Activated CD4-positive, alpha-beta T cell treated with anti-CD3 and anti-CD28 coated beads for 24 hours (primary cell): Measurements from ENCODE around the gene CLASP1.
"Not testable (repeated sequence)": the region's sequence is repeated elsewhere in the genome, so short reads cannot be mapped to it uniquely, and the experiment has no call there.

ENCODE experiments used
- DNase-seq, 2 donors: peaks; one replicate each; pipeline ENCODE4 v3.0.0-alpha.2; 2020; ENCODE audit warnings: low read depth in 2 of 2

The CLASP1 gene

DNA sequence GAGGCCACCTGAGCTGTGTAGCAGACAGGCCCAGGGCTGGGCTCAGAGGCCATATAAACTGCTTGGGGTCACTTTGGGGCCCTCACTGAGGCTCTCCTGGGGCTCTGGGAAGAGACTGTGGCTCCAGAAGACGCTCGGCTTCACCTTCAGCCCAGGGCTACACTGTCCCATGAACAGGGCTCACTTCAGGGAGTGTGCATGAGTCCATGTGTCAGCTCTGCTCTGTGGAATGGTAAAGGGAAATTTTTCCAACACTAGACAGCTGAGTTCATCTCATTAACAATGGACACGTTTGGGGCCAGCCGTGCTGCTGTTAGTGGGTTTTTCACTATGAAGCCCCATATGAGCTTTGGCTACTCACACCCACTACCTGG is 298.9 kb downstream of the CLASP1 start:
- no peak for DNase-seq

DNA sequence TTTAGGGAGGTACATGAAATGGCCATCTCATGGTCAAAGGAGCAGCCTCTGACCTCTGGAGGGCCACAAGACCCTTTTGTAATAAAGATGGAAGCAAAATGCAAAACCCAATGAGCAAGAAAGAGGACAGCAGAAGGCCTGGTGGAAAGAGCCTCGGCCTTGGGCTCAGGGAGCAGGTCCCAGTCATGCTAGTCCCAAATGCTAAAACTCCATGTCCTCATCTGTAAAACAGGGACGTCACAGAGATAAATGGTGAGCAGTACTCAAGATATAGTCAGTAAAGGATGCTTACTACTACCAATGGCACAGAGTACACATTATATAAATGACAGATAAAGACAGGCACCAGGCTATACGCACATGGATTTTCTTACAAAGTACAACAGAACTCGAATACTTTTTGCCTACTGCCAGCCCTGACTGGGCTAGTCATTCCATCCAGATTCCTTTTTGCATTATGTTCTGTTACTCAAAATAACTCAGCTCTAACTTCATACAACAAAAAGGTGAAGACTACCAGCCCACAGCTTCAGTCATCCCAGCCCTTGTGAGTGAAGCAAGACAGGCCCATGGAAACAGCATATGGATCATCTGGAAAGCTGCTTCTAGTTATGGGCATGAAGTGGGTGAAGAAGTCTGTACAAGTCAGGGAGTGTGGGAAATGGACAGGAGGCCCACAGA is 299.4 kb downstream of the CLASP1 start:
- DNase-seq = no peak

DNA sequence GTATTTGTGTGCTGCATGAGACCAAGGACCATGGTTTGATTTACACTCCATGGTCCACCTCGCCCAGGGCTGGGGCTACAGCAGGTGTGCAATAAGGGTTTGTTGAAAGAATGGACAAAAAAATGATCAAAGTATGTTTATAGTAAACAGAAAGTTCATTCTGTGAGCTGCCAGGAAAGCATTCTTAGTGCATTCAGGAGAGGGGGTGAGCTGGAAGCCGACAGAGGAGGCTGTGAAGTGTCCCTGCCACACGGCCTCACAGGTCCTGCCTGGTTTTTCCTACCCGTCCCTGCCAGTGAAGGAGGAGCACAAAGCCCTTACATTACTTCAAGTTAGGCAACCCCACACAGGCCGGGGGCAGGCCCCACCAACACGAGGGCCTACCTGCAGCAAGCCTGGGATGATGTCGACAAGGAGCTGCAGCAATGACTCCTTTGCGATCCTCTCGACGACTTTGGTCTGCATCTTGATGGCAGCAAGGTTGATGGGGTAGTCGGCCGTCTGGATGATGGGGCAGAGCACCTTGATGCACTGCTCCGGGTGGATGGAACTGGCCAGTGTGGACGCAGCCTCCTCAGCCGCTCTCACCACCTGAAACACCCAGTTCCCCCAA is 301.0 kb downstream of the CLASP1 start:
- DNase-seq = no peak

DNA sequence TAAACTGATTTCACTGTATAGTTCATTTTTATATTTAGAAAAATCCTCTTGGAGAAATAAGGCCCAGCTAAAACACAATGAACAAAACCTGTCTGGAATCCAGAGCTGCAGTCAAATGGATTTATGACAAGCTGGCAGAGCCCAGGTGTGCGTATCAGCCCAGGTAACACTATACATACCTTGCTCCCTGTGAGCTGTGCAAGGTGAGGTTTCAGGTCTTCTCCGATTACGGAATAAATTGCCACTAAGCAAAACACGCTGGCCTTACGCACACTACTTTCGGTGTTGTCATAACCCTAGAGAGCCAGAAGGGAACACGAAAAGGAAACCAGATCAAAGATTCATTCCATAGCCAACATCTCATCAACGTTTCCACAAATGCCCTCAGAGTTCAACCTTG is 302.4 kb downstream of the CLASP1 start:
- no peak for DNase-seq

DNA sequence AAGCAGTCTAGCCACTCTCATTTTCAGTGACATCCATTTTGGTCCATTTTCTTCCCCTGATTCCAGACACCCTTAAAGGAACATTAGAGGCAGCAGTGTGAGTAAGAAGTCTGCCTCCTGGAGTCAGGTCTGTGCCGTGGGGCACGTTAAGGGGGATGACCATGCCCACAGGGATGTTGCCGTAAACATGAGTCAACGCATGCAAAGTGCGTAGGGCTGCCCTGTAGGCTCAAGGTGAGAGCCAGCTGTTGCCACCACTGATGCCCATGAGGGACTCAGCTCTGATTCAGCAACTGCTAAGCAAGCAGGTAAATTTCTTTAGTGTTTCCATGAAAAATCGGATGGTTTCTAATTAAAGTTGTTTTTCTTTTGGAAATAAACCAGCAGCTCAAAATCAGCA is 302.9 kb downstream of the CLASP1 start:
- no peak for DNase-seq

DNA sequence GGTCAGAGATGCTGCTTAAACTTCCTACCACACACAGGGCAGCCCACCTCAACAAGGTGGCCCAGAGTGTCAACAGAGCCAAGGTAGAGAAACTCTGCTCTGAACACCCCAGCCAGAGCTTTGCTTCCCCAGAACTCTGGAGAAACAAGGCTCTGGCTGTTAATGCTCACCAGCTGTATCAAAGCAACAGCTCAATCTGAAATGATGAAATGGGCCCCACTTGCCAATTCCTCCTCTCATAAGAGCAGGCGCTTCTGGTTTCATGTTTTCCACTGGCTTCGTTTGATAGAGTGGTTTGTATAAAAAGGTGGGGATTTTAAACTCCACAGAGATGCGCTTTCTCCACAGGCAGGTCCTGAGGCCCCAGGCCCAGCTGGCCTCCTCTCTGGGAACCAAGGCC is 303.4 kb downstream of the CLASP1 start:
- DNase-seq = no peak

DNA sequence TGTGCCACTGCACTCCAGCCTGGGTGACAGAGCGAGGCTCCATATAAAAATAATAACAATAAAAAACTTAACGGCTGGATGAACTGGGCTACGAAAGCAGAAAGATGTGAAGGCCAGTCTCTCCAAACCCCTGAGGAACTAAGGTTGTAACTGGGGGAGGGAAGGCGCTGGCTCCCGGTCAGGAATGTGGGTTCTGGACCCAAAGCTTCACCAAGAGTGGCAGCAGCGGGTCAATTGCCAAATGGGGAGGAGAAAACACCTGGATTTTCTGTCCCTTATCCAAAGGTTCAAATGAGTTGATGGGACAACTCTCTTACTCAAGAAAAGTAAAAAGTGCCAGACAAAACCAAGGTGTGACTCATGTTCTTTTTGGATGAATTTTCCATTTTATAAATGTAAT is 304.2 kb downstream of the CLASP1 start:
- no peak for DNase-seq

DNA sequence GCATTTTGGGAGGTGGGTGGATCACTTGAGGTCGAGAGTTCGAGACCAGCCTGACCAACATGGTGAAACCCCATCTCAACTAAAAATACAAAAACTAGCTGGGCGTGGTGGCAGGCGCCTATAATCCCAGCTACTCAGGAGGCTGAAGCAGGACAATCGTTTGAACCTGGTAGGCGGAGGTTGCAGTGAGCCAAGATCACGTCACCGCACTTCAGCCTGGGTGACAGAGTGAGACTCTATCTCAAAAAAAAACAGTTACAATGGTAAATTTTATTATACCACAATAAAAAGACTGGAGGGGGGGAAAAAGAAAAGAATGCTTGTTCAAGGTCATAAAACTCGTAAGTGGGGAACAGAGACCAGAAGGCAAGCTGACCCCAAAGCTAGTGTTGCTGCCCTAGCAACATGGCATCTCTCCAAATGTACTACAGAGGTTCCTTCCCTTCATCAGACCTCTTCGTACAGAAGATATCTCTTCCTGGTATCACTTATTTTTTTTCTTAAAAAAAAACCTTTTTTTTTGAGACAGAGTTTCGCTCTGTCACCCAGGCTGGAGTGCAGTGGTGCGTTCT is 305.3 kb downstream of the CLASP1 start:
- DNase-seq = not testable (repeated sequence)

DNA sequence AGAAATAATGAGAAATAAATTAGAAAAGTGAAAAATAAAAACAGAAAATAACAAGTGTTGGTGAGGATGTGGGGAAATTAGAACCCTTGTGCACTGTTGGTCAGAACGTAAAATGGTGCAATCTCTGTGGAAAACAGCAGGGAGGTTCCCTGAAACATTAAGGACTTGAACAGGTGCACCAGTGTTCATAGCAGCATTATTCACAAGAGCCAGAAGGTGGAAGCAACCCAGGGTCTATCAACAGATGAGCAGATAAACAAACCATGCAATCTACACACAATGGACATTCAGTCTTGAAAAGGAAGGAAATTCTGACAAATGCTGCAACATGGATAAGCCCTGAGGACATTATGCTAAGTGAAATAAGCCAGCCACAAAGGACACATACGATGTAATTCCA is 306.1 kb downstream of the CLASP1 start:
- no peak for DNase-seq

DNA sequence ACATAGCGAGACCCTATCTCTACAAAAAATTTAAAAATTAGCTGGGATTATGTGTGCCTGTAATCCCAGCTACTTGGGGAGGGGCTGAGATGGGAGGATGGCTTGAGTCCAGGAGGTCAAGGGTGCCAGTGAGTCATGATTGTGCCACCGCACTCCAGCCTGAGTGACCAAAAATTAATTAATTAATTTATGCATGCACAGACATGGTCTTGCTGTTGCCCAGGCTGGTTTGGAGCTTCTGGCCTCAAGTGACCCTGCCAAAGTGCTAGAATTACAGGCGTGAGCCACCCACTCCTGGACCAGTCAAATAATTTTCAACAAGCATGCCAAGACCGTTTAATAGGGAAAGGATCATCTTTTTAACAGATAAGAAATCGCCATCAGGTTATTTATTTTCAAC is 306.5 kb downstream of the CLASP1 start:
- DNase-seq = no peak

DNA sequence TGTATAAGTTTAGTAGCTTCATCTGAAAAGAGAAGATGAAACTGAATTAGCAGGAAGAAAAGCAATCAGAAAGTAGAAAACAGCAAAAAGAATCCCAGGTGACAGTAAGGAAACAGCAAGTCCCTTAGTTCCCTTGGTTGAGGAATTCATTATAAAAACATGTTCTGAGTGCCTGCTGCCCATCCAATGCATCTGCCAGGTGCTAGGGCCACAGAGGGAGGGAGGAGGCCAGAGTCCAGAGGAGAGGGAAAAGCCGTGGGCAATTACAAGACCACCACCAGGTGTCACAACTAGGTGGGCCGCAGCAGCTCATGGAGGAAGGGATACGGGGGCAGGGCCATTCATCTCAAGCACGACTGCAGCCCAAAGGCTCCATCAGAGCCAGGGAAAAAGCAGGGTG is 308.3 kb downstream of the CLASP1 start:
- DNase-seq = no peak

DNA sequence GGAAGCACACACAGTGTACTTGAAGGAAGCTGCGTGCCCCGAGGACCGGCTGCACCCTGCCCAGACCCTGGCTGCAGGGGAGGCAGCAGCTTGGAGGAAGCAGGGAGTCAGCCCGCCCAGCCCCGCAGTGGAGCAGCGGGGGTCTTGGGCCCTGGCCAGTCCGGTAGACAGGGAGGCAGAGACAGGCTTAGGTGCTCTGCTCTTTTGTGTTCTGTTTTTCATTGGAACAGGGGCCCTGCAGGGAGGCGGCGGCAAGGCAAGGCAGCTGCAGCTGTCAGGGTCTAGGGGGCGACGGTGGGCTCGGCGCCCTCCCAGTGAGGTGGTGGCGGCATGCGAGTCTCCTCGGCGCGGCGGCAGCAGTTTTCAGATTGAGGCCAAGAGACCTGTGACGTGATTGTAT is 311.0 kb downstream of the CLASP1 start:
- no peak for DNase-seq

DNA sequence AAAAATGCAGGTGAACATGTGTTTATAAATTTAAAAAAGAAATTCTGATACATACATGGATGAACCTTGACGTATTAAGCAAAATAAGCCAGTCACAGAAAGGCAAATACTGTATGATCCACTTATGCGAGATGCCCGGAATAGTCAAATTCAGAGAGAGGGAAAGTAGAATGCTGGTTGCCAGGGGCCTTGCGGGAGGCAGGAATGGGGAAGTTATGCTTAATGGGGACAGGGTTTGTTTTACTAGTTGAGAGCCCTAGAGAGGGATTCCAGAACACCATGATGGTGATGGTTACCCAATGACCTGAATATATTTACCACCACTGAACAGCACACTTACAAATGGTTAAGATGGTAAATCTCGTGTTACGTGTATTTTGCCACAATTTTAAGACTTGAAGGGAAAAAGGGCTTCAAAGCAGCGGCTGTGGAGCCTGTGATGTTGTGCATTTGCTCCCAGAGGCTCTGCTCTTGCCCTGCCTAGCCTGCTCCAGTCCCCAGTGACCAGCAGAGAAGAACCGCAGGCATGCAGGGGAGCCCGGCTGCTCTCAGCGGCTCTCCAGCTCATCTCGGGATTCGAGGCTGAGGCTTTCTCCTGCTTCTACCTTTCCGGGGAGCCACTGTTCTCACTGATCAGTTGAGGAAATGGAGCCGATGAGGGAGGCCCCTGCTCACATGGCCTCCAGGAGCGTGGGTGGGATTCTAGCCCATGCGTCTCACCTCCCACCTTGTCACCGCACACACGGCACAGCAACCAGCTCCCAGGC is 312.6 kb downstream of the CLASP1 start:
- no peak for DNase-seq

DNA sequence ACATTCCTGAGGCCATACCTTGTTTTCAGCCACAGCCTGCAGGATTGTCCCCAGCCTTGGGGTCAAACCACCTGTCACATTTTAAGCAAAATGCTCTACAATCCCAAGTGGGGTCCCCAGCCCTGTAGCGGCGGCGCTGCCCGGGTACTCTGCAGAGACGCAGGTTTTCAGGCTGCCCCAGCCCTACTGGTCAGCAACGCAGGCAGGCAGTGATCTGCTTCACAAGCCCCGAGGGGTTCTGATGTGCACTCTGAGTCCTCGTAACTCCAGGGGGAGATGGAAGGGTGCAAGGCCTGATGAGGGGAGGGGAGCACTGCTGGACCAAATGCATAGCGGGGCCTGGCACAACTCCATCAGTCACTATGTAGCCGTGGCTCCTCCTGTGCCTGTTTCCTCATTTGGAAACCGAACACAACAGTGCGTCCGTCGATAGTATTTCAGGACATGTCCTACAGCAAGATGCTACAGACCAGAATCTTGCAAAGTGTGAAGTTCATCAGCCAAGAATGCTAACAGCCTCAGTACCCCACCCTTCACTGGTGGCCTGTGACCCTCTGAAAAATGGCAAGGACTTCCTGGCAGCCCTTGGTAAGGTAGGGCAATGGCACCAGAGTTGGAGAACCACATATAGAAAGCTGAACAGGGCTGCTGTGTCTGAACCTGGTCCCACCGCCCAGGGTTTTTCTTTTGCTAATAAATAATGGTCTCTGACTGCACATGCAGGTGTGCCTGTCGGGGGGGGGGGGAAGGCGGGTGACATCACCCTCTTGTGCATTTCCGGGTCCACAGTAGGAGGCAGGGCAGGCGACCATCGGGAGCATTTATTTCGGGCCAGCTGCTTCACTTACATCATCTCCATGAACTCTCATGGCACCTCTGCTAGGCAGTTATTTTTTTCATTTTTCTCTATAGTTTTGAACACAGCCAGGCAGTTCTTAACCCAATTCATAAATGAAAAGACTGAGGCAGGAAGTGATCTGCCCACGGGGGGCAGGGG is 313.7 kb downstream of the CLASP1 start:
- no peak for DNase-seq

DNA sequence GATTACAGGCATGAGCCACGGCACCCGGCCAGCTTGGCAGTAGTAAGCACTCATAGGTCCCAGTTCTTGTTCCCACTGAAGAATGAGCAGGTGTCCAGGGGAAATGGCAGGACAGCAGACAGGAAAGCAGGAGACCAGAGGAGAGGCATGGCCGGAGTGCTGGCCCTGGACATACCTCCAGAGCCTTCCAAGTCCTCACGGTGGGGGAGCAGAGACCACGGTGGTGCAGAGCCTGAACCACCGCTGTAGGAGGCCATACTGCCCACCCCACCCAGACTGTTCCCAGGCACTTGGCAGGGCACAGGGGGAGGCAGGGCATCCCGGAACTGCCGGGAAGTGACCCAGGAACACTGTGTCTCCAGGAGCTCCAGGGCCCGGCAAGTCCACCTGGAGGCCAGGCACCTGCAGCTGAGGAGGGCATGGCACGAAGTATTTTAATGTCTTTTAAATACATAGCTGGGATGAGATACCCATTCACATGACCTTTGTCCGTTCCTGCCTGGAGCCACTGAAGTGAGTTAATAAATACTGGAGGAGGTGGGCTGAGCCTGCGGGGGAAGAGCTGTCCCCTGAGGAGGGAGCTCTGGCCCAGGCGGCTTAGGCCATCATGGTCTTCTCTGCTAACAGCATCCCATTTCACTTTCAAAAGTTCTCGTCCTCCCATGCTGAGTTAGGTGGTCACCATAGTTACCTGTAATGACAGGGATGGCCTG is 314.5 kb downstream of the CLASP1 start:
- no peak for DNase-seq

DNA sequence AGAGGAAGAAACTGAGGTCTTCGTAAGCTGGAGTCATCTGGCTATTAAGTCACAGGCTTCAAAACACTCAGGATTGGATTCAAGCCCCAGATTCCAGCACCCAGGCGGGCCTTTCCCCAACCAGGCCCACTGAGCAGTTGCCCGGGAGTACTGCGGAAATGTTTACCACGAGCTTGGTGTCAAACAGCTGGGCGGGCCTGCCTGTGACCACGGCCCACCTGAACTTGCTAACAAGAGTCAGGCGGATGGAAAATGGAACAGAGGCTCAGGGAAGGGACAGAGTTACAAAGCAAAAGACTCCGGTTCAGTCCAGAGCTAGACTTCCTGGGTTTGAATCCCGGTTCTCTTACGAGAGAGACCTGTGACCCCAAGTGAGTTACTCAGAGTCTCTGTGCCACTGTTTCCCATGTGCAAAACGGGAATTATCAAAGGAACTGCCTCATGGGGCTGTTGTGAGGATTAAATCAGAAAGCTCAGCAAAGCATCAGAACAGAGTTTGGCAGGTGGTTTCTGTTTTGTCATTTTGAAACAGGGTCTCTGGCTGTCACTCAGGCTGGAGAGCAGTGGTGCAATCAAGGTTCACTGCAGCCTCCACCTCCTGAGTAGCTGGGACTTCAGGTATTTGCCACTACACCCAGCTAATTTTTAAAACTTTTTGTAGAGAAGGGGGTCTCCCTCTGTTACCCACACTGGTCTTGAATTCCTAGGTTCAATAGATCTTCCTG is 315.3 kb downstream of the CLASP1 start:
- DNase-seq = no peak

DNA sequence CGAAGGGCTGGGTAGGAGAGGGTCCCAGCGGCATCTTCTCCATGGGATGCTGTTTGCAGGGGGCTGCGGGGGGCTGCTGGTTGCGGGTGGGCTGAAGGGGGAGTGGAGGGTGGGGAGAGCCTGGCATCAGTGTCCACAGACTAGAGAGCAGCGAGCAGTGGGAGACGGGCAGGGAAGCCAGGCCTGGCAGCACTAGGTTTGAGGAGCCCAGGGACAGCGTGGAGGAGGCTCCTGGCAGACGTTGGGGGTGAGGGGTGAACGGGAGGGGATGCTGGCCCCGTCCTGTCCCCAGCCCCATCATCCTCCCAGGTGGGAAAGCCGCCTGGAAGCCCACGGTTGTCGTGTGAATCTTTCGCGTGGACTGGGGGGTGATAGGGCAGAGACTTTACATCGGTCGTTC is 316.0 kb downstream of the CLASP1 start:
- no peak for DNase-seq

DNA sequence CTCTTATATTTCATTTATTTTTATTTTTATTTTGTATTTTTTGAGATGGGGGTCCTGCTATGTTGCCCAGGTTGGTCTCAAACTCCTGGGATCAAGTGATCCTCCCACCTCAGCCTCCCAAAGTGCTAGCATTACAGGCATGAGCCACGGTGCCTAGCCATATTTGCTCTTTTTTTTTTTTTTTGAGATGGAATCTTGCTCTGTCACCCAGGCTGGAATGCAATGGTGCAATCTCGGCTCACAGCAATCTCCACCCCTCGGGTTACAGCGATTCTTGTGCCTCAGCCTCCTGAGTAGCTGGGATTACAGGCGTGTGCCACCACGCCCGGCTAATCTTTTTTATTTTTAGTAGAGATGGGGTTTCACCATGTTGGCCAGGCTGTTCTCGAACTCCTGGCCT is 317.9 kb downstream of the CLASP1 start:
- DNase-seq = not testable (repeated sequence)

DNA sequence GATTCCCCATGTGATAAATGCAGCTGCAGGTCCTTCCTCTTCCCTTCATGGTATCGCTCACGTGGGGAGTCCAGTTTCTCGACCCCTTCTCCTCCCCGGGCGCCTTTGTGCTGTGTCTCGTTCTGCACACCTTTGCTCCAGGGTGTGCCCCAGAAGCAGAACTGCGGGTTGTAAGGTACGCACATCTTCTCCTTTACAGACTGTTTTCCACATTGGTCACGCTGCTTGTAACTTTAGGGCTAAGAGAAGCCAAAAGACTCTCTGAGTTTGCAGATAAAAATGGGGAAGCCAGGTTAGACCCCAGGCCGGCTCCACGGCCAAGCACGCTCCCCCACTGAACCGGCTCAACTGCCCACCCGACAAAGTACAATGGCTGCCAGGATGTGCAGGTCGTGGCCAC is 318.3 kb downstream of the CLASP1 start:
- DNase-seq = no peak

DNA sequence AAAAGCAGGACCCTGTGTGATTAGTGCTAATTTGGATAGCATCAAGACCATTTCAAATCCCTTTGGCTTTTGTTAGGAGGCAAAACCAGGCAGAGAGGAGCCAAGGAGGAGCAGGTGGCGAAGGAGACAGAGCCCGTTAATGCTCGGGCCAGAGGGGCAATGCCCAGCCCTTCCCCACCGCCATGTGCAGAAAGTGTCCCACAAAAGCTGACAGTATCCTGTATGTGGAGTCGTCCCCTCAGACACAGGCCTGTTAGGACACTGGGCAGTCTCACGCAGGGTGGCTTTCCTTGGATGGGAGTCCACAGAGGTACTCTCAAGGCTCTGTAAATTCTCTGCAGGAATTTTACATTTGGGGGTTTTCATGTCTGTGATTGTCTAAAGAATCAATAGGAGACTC is 319.5 kb downstream of the CLASP1 start:
- DNase-seq = no peak
